BE2C (cell line): Measurements from ENCODE around the gene LRFN4.

Experiments used
- DNase-seq: peaks from one replicate; pipeline ENCODE4 v3.0.0-alpha.2; 2020
- H3K27me3 ChIP-seq: fragments of 250-450 bp; sonication (Bioruptor Pico); 2 replicates; pipeline ENCODE4 v1.5.1; 2020; ENCODE audit warnings: mild to moderate bottlenecking
- H3K36me3 ChIP-seq: fragments of 250-450 bp; sonication (Bioruptor Pico); 2 replicates; pipeline ENCODE4 v1.5.1; 2020; ENCODE audit warnings: mild to moderate bottlenecking
- H3K4me1 ChIP-seq: fragments of 250-450 bp; sonication (Bioruptor Pico); 2 replicates; pipeline ENCODE4 v1.5.1; 2020
- H3K4me3 ChIP-seq: 2 replicates; pipeline ENCODE4 v1.5.1; 2011; ENCODE audit warnings: low read depth, low read length
- H3K9me3 ChIP-seq: fragments of 250-450 bp; sonication (Bioruptor Pico); 2 replicates; pipeline ENCODE4 v1.5.1; 2020
- TF ChIP-seq, protein P1 (sequence below): IDR thresholded peaks from 2 replicates; pipeline ENCODE4 v1.5.1; 2012; ENCODE audit warnings: mild to moderate bottlenecking, low read depth, low read length

LRFN4 gene

DNA sequence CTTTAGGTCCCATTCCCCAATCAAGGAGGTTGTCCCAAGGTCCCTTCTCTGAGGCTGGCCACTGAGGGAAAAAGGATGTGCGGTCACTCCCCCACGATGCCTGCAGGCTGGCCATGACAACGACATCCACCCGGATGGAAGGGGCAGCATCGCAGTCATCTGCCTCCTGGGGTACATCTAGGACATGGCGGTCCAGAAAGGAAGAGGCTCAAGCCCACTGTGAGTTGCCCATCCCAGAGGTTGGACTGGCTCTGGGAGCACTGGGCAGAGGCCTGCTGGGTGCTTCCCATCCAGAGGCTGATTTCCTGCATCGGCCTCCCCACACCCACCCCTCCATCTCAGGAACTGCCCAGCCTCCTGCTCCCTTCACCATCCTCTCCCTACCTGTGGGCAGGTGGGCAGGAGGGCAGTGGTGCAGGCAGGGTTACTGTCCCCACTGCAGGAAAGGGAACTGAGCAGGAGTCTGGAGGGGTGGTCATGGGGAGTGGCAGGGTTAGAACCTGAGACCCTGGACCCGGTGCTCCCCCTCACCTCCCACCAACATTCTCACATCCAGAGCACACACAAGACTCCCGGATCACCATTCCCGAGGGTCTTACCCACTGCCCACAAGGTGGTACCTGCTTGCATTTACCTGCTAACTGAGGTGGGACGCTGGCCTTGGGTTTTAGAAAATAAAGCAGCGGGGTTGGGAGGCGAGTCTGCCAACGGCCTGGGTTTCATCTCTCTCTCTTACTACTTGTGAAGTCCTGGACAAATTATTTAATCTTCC, 9.2 kb upstream of the LRFN4 start:
- TF ChIP-seq, protein P1, sequence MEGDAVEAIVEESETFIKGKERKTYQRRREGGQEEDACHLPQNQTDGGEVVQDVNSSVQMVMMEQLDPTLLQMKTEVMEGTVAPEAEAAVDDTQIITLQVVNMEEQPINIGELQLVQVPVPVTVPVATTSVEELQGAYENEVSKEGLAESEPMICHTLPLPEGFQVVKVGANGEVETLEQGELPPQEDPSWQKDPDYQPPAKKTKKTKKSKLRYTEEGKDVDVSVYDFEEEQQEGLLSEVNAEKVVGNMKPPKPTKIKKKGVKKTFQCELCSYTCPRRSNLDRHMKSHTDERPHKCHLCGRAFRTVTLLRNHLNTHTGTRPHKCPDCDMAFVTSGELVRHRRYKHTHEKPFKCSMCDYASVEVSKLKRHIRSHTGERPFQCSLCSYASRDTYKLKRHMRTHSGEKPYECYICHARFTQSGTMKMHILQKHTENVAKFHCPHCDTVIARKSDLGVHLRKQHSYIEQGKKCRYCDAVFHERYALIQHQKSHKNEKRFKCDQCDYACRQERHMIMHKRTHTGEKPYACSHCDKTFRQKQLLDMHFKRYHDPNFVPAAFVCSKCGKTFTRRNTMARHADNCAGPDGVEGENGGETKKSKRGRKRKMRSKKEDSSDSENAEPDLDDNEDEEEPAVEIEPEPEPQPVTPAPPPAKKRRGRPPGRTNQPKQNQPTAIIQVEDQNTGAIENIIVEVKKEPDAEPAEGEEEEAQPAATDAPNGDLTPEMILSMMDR: no peak
- Histone ChIP-seq H3K36me3 (peaks cover 47% of the 10 kb centered on the region), H3K9me3 (no peaks in the 10 kb centered on the region), H3K4me3 (no peak overlapping the region), H3K27me3 (no peaks in the 10 kb centered on the region), H3K4me1 (no peaks in the 10 kb centered on the region)
- peak; percentile 9 for DNase-seq

DNA sequence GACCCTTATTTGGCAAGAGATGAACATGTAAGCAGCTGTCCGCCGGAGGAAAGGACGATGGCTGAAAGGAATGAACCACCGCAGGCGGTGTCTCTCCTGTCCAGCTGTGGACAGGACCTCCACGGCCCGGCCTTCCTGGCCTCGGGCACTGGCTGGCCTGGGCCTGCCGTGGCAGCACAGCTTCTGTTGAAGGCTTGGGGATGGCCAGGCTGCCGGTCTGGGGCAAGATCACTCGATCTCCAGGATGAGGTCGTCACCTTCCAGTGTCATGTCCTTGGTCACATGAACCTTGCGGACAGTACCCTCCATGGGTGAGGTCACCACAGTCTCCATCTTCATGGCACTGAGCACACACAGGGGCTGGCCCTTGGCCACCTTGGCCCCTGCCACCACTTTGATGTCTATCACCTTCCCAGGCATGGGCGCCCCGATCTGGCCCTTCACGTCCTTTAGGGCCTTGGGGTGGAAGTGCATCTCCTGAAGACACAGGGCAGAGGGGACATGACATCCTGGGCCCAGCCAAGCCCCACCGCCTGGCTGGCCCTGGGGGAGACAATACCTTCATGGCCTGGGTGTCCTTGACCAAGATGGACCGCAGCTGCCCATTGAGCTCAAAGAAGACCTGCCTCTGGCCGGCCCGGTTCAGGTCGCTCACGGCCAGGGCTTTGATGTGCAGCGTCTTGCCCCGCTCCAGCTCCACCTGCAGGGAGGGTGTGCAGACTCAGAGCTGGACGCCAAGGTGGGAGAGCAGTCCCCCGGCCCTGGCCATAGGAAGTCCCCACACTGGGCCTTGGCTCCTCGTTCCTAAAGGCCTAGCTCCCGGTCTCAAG, 8.0 kb upstream of the LRFN4 start:
- no peak overlapping the region for H3K4me3 ChIP-seq
- peaks cover 47% of the 10 kb centered on the region for H3K36me3 ChIP-seq
- no peaks in the 10 kb centered on the region for H3K4me1 ChIP-seq
- TF ChIP-seq, protein P1: no peak
- no peak for DNase-seq
- H3K27me3 ChIP-seq: no peaks in the 10 kb centered on the region
- no peaks in the 10 kb centered on the region for H3K9me3 ChIP-seq

DNA sequence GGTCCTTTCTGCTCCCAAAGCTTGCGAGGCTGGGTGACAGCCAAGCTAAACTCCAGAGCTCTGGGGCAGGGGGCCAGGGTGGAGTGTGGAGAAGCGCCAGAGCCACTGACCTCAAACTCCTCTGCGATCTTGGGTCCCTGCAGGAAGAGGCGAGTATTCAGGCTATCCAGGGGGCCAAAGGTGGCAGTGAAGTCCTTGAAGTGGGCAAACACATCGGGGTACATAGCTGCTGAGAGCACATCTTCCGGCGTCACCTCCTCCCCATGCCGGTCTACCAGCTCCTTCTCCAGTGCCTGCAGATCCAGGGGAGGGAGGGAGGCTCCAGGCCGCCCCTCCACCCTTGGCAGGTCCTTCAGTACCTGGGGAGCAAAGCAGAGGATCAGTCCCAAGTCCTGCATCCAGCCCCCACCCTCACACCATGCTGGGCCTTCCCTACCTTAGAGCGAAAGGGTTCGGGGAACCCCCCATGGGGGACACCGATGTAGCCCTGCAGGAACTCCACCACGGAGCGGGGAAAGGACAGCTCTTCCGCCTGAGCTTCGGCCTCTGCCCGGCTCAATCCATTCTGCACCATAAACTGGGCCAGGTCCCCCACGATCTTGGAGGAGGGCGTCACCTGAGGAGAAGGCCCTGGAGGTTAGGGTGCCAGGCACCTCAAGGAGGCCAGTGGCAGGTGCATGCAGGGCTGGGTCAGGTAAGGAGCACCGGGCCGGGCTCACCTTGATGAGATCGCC, 7.2 kb upstream of the LRFN4 start:
- peaks cover 47% of the 10 kb centered on the region for H3K36me3 ChIP-seq
- H3K4me1 ChIP-seq: no peaks in the 10 kb centered on the region
- TF ChIP-seq, protein P1: no peak
- H3K4me3 ChIP-seq: no peak overlapping the region
- no peaks in the 10 kb centered on the region for H3K9me3 ChIP-seq
- DNase-seq: no peak
- no peaks in the 10 kb centered on the region for H3K27me3 ChIP-seq

DNA sequence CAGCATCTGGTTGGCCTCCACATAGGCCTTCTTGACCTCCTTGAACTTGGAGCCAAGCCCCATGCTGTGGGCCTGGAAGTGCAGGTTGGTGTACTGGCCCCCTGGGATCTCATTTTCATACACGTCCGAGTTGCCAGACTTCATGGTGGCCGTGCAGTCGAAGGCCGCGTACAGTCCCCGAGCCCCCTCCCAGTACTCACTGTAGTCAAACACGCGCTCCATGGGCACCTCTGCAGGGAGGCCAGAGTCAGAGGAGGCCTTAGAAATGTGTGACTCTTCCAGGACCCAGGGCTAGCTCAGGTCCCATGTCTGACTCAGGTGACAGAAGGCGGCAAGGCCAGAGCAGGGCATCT, 6.7 kb upstream of the LRFN4 start:
- no peak for DNase-seq
- no peaks in the 10 kb centered on the region for H3K9me3 ChIP-seq
- H3K36me3 ChIP-seq: peaks cover 45% of the 10 kb centered on the region
- H3K4me3 ChIP-seq: no peak overlapping the region
- H3K27me3 ChIP-seq: no peaks in the 10 kb centered on the region
- TF ChIP-seq, protein P1: no peak
- no peaks in the 10 kb centered on the region for H3K4me1 ChIP-seq

DNA sequence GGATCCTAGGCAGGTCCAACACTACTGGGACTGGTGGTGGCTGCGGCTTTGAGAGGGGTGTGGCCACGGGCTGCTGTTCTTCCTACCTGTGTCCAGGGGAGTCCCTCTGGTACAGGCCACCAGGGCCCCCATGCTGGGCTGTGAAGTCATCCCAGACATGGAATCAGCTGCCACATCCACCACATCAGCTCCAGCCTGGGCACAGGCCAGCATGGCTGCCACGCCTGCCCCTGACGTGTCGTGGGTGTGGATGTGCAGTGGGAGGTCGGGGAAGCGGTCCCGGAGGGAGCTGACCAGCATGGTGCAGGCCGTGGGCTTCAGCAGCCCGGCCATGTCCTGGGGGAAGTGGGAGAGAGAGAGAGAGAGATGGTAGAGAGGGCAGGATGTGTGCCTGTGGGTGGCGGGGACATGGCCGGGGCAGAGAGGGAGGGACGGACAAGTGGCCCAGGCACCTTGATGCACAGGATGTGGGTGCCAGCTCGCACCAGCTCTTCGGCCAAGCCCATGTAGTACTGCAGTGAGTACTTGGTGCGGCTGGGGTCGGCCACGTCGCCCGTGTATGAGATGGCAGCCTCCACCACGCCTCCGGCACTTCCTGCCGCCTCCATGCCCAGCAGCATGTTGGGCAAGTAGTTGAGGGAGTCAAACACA, 6.2 kb upstream of the LRFN4 start:
- no peaks in the 10 kb centered on the region for H3K27me3 ChIP-seq
- no peak for DNase-seq
- no peaks in the 10 kb centered on the region for H3K9me3 ChIP-seq
- TF ChIP-seq, protein P1: no peak
- peaks cover 3% of the 10 kb centered on the region; the same call in 1 of the 2 replicates for H3K4me1 ChIP-seq
- H3K36me3 ChIP-seq: peaks cover 40% of the 10 kb centered on the region
- H3K4me3 ChIP-seq: no peak overlapping the region
